GM21390 (cell line): ENCODE data around the gene DSG3.

ENCODE experiments used
- ATAC-seq: cut with Tn5 transposase; IDR thresholded peaks from one replicate; pipeline ENCODE4 v1.9.1; 2021; ENCODE audit not compliant: unreplicated experiment

DSG3 gene

GRCh38 chr18:31513189-31513935, 65.8 kb downstream of the DSG3 start:
- no peak for ATAC-seq

DNA sequence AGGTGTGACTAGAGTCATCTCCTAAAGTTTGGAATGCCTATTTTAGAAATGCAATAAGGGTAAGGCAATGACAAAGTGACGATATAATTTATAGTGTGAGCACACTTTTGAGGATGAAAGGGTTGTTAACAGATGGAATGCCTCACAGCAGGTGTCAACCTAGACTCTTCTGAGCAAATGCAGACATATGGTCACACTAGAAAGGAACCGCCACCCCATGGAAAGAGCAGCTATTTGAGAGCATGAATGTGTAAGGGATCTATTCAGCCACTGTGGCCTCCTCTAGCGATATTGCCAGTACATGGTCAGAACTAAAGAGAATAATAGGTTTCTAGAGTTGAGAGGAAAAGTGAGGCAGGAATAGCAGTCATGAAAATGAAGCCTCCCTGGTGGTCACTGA, 68.9 kb downstream of the DSG3 start:
- no peak for ATAC-seq

DNA sequence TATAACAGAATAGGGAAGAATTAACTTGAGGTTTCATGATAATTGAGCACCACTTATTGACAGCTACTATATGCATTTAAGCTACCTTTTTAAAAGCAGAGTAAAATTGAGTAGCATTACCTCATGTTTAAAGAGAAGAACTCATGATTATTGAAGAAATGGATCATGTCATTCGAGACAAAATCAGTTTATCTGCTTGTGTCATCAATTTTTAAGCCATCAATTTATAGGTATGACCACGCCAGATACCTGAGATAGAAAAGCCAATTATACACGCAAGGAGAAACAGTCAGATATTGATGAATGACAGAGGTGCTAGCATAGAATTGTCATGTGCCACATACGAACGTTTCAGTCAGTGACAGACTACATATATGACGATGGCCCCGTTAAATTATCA, 78.8 kb downstream of the DSG3 start:
- no peak for ATAC-seq
